ENCODE data around the gene SLAIN2.

DNA sequence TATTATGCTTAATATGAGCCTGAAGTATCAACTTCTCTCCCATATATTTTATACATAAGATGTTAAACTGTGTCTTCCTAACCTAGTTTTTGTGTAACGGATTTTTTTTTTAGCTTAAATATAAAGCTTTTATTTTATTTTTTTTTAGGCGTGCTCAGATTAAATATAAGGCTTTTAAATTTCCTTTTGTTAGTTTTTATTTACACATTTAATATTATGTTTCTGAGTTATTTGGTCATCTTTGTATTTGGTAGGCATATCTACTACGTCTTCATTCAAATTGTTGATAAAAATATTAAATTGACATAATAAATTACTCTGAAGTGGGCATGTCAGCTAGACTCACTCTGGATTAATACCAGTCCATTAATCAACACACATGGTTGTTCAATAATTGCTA lies 4.2 kb downstream of the SLAIN2 start:
- TF ChIP-seq, protein P1, sequence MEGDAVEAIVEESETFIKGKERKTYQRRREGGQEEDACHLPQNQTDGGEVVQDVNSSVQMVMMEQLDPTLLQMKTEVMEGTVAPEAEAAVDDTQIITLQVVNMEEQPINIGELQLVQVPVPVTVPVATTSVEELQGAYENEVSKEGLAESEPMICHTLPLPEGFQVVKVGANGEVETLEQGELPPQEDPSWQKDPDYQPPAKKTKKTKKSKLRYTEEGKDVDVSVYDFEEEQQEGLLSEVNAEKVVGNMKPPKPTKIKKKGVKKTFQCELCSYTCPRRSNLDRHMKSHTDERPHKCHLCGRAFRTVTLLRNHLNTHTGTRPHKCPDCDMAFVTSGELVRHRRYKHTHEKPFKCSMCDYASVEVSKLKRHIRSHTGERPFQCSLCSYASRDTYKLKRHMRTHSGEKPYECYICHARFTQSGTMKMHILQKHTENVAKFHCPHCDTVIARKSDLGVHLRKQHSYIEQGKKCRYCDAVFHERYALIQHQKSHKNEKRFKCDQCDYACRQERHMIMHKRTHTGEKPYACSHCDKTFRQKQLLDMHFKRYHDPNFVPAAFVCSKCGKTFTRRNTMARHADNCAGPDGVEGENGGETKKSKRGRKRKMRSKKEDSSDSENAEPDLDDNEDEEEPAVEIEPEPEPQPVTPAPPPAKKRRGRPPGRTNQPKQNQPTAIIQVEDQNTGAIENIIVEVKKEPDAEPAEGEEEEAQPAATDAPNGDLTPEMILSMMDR (IDR thresholded peaks at IDR 0.05) = no peak
- no peak for TF ChIP-seq POLR2A (IDR thresholded peaks at IDR 0.05)
- no peak for TF ChIP-seq EP300 (IDR thresholded peaks at IDR 0.05; ENCODE audit: low read depth)
- no peak for TF ChIP-seq POLR2AphosphoS5 (IDR thresholded peaks at IDR 0.05)

Measured in transverse colon (tissue), 4 donors.